Measurements from ENCODE around the gene SH3GL1. TPM values are rescaled to one million over a fixed set of nuclear protein-coding genes. Genes with fewer than 3 reads are reported as not detected.

The SH3GL1 gene
- total and polyA plus RNA-seq, 2 donors from 2014 or later: 34.8 to 52.7 TPM

DNA sequence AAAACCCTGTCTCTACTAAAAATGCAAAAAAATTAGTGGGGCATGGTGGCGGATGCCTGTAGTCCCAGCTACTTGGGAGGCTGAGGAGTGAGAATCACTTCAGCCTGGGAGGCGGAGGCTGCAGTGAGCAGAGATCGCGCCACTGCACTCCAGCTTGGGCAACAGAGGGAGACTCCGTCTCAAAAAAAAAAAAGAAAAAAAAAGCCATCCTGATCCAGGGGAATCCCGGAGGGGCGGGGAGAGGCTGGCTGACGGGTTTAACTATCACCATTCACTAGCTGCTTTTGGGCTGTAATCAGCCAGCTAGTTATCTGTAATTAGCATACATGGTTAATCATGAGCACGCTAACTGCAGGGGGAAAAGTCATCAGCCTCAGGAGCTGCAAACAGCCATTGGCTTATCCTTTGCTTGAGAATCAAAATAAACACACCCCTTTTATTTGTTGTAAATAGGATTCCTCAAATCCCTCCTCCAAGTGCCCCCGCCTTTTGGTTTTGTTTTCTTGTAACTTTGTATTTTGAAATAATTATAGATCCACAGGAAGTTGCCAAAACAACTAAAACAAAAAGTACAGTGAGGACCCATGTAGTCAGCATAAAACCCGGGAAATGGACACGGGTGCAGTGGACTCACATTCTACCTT lies 86.4 kb downstream of the SH3GL1 start:
- no peak for FAIRE-seq
- H3K9ac ChIP-seq (ENCODE audit: low read length in 3 of 3): no peak overlapping the region
- no peaks in the 10 kb centered on the region for H3K9me3 ChIP-seq (ENCODE audit: control insufficient read depth in 2 of 3, insufficient read depth in 1 of 3, low read length in 3 of 3)
- intact Hi-C loops (cut with DNase I): no loop called here
- no peak for DNase-seq
- no peaks in the 10 kb centered on the region for H3K27me3 ChIP-seq (ENCODE audit: control insufficient read depth, insufficient read depth, low read length)
- peak overlapping the region in 1 of 3 donors; percentile 37 for H3K4me3 ChIP-seq (ENCODE audit: low read length in 3 of 3)
- no peaks in the 10 kb centered on the region for H3K36me3 ChIP-seq (ENCODE audit: control insufficient read depth in 2 of 3, insufficient read depth in 3 of 3, low read length in 3 of 3)
- H3K4me1 ChIP-seq (ENCODE audit: control insufficient read depth in 2 of 3, insufficient read depth in 2 of 3, low read depth in 1 of 3, low read length in 3 of 3): no peaks in the 10 kb centered on the region
- TF ChIP-seq, protein P1, sequence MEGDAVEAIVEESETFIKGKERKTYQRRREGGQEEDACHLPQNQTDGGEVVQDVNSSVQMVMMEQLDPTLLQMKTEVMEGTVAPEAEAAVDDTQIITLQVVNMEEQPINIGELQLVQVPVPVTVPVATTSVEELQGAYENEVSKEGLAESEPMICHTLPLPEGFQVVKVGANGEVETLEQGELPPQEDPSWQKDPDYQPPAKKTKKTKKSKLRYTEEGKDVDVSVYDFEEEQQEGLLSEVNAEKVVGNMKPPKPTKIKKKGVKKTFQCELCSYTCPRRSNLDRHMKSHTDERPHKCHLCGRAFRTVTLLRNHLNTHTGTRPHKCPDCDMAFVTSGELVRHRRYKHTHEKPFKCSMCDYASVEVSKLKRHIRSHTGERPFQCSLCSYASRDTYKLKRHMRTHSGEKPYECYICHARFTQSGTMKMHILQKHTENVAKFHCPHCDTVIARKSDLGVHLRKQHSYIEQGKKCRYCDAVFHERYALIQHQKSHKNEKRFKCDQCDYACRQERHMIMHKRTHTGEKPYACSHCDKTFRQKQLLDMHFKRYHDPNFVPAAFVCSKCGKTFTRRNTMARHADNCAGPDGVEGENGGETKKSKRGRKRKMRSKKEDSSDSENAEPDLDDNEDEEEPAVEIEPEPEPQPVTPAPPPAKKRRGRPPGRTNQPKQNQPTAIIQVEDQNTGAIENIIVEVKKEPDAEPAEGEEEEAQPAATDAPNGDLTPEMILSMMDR (IDR thresholded peaks at IDR 0.05; ENCODE audit: borderline replicate concordance, extremely low read depth, insufficient read depth): no peak
- no peak overlapping the region for H3K27ac ChIP-seq (ENCODE audit: low read depth in 2 of 2, low read length in 2 of 2)

Small RNA genes within 50 kb of the gene (microRNA-seq; reads per million reads assigned to microRNA genes)
- gene MIR4746: not detected

Other genes with a start within 250 kb of the SH3GL1 start
- gene CREB3L3, start 246.9 kb downstream of the SH3GL1 start, total RNA-seq: not detected
- 7.4 TPM for gene CREB3L3, start 246.9 kb downstream of the SH3GL1 start, polyA plus RNA-seq (ENCODE audit: insufficient read depth, low read depth, low replicate concordance)
- gene SIRT6, start 218.0 kb downstream of the SH3GL1 start, total RNA-seq: 27.3 TPM
- 27.0 TPM for gene SIRT6, start 218.0 kb downstream of the SH3GL1 start, polyA plus RNA-seq (ENCODE audit: insufficient read depth, low read depth, low replicate concordance)
- gene ANKRD24, start 217.9 kb downstream of the SH3GL1 start, total RNA-seq: 0.72 TPM
- gene ANKRD24, start 217.9 kb downstream of the SH3GL1 start, polyA plus RNA-seq (ENCODE audit: insufficient read depth, low read depth, low replicate concordance): 1.8 TPM
- gene EBI3, start 171.0 kb downstream of the SH3GL1 start, total RNA-seq: 8.3 TPM
- 1.5 TPM for gene EBI3, start 171.0 kb downstream of the SH3GL1 start, polyA plus RNA-seq (ENCODE audit: insufficient read depth, low read depth, low replicate concordance)
- 22.5 TPM for gene YJU2, start 153.5 kb downstream of the SH3GL1 start, total RNA-seq
- 26.0 TPM for gene YJU2, start 153.5 kb downstream of the SH3GL1 start, polyA plus RNA-seq (ENCODE audit: insufficient read depth, low read depth, low replicate concordance)
- gene SHD, start 121.3 kb downstream of the SH3GL1 start, total RNA-seq: not detected
- not detected for gene SHD, start 121.3 kb downstream of the SH3GL1 start, polyA plus RNA-seq (ENCODE audit: insufficient read depth, low read depth, low replicate concordance)
- gene TMIGD2, start 98.2 kb downstream of the SH3GL1 start, total RNA-seq: 0.47 TPM
- not detected for gene TMIGD2, start 98.2 kb downstream of the SH3GL1 start, polyA plus RNA-seq (ENCODE audit: insufficient read depth, low read depth, low replicate concordance)
- 0.85 TPM for gene FSD1, start 95.9 kb downstream of the SH3GL1 start, total RNA-seq
- 1.1 TPM for gene FSD1, start 95.9 kb downstream of the SH3GL1 start, polyA plus RNA-seq (ENCODE audit: insufficient read depth, low read depth, low replicate concordance)
- 32.3 TPM for gene STAP2, start 61.7 kb downstream of the SH3GL1 start, total RNA-seq
- 61.5 TPM for gene STAP2, start 61.7 kb downstream of the SH3GL1 start, polyA plus RNA-seq (ENCODE audit: insufficient read depth, low read depth, low replicate concordance)
- 24.1 TPM for gene MPND, start 57.0 kb downstream of the SH3GL1 start, total RNA-seq
- 43.5 TPM for gene MPND, start 57.0 kb downstream of the SH3GL1 start, polyA plus RNA-seq (ENCODE audit: insufficient read depth, low read depth, low replicate concordance)
- gene CHAF1A, start 2.1 kb upstream of the SH3GL1 start, total RNA-seq: 10.0 TPM
- 2.7 TPM for gene CHAF1A, start 2.1 kb upstream of the SH3GL1 start, polyA plus RNA-seq (ENCODE audit: insufficient read depth, low read depth, low replicate concordance)
- 110 TPM for gene UBXN6, start 57.2 kb upstream of the SH3GL1 start, total RNA-seq
- 177 TPM for gene UBXN6, start 57.2 kb upstream of the SH3GL1 start, polyA plus RNA-seq (ENCODE audit: insufficient read depth, low read depth, low replicate concordance)
- gene HDGFL2, start 71.8 kb upstream of the SH3GL1 start, total RNA-seq: 37.8 TPM
- gene HDGFL2, start 71.8 kb upstream of the SH3GL1 start, polyA plus RNA-seq (ENCODE audit: insufficient read depth, low read depth, low replicate concordance): 38.8 TPM
- 2.2 TPM for gene PLIN4, start 117.9 kb upstream of the SH3GL1 start, total RNA-seq
- 1.6 TPM for gene PLIN4, start 117.9 kb upstream of the SH3GL1 start, polyA plus RNA-seq (ENCODE audit: insufficient read depth, low read depth, low replicate concordance)
- 30.7 TPM for gene PLIN5, start 134.7 kb upstream of the SH3GL1 start, total RNA-seq
- 21.2 TPM for gene PLIN5, start 134.7 kb upstream of the SH3GL1 start, polyA plus RNA-seq (ENCODE audit: insufficient read depth, low read depth, low replicate concordance)
- 26.4 TPM for gene LRG1, start 139.5 kb upstream of the SH3GL1 start, total RNA-seq
- 2.2 TPM for gene LRG1, start 139.5 kb upstream of the SH3GL1 start, polyA plus RNA-seq (ENCODE audit: insufficient read depth, low read depth, low replicate concordance)
- 17.7 TPM for gene SEMA6B, start 159.1 kb upstream of the SH3GL1 start, total RNA-seq
- 2.6 TPM for gene SEMA6B, start 159.1 kb upstream of the SH3GL1 start, polyA plus RNA-seq (ENCODE audit: insufficient read depth, low read depth, low replicate concordance)
- 11.5 TPM for gene TNFAIP8L1, start 239.0 kb upstream of the SH3GL1 start, total RNA-seq
- gene TNFAIP8L1, start 239.0 kb upstream of the SH3GL1 start, polyA plus RNA-seq (ENCODE audit: insufficient read depth, low read depth, low replicate concordance): 16.0 TPM

All from kidney (tissue), 14 donors.